ENCODE measurements around the gene STEAP3.

GRCh38 chr2:119278946-119279345 lies 55.3 kb downstream of the STEAP3 start:
- TF ChIP-seq CTCF (IDR thresholded peaks at IDR 0.05 in 4 of 5, conservative IDR thresholded peaks at IDR 0.05 in 1 of 5) (no peak), POLR2A (IDR thresholded peaks at IDR 0.05) (no peak)
